HG03354 (cell line): Measurements from ENCODE around the gene SIK3.

Experiments
- ATAC-seq: cut with Tn5 transposase; IDR thresholded peaks from one replicate; pipeline ENCODE4 v1.9.1; 2021; ENCODE audit warnings: mild to moderate bottlenecking; ENCODE audit not compliant: unreplicated experiment, poor library complexity, severe bottlenecking

The SIK3 gene

GRCh38 chr11:117083011-117083935 is 15.0 kb downstream of the SIK3 start:
- ATAC-seq = no peak

- ATAC-seq = no peak
Observed at GRCh38 chr11:117081908-117082307, 16.3 kb downstream of the SIK3 start.

GRCh38 chr11:117080370-117080769 is 17.9 kb downstream of the SIK3 start:
- no peak for ATAC-seq

- ATAC-seq = no peak
Observed at GRCh38 chr11:117076941-117077691, 21.1 kb downstream of the SIK3 start.

GRCh38 chr11:117075186-117075585 is 23.0 kb downstream of the SIK3 start:
- no peak for ATAC-seq

- no peak for ATAC-seq
Observed at GRCh38 chr11:117074119-117074518, 24.1 kb downstream of the SIK3 start.

- ATAC-seq = no peak
Observed at GRCh38 chr11:117073539-117073938, 24.7 kb downstream of the SIK3 start.

- no peak for ATAC-seq
Observed at GRCh38 chr11:117072517-117073461, 25.4 kb downstream of the SIK3 start.

GRCh38 chr11:117071344-117071787 is 26.9 kb downstream of the SIK3 start:
- ATAC-seq = no peak

- no peak for ATAC-seq
Observed at GRCh38 chr11:117070016-117070415, 28.2 kb downstream of the SIK3 start.

GRCh38 chr11:117068303-117068860 is 29.8 kb downstream of the SIK3 start:
- ATAC-seq = no peak

- no peak for ATAC-seq
Observed at GRCh38 chr11:117066959-117067358, 31.3 kb downstream of the SIK3 start.

GRCh38 chr11:117064275-117064674 is 34.0 kb downstream of the SIK3 start:
- no peak for ATAC-seq

- no peak for ATAC-seq
Observed at GRCh38 chr11:117062498-117062897, 35.7 kb downstream of the SIK3 start.

GRCh38 chr11:117061256-117061655 is 37.0 kb downstream of the SIK3 start:
- ATAC-seq = no peak

GRCh38 chr11:117059611-117060148 is 38.5 kb downstream of the SIK3 start:
- no peak for ATAC-seq

GRCh38 chr11:117058761-117059261 is 39.4 kb downstream of the SIK3 start:
- no peak for ATAC-seq

- no peak for ATAC-seq
Observed at GRCh38 chr11:117057727-117058126, 40.5 kb downstream of the SIK3 start.

GRCh38 chr11:117057317-117057716 is 40.9 kb downstream of the SIK3 start:
- ATAC-seq = no peak
